Transverse colon (tissue), 4 donors: ENCODE data around the gene ACAD8.

ENCODE experiments used
- EP300 ChIP-seq: sonication (generic); formaldehyde crosslinking; IDR thresholded peaks from one replicate; pipeline ENCODE4 v1.6.1; 2017; ENCODE audit warnings: antibody characterized with exemption, low read depth
- POLR2A ChIP-seq: fragments of 450-650 bp; IDR thresholded peaks from one replicate; pipeline ENCODE4 v1.6.1; 2016; ENCODE audit warnings: antibody characterized with exemption, mild to moderate bottlenecking, moderate library complexity
- POLR2AphosphoS5 ChIP-seq, 3 donors: sonication (generic); formaldehyde crosslinking; IDR thresholded peaks; one replicate each; pipeline ENCODE4 v1.6.1; 2016; ENCODE audit warnings: antibody characterized with exemption in 3 of 3
- TF ChIP-seq, protein P1 (sequence below), 5 experiments: fragments of 200-600 bp in 3 of 5; fragments of 450-650 bp in 2 of 5; sonication (generic) in 3 of 5; IDR thresholded peaks; 1 replicate in 2 of 5; 2 replicates in 3 of 5; pipeline ENCODE4 v1.5.1; 2016 to 2017; ENCODE audit warnings: antibody characterized with exemption in 5 of 5, inconsistent platforms in 3 of 5, mild to moderate bottlenecking in 2 of 5, moderate library complexity in 1 of 5

DNA sequence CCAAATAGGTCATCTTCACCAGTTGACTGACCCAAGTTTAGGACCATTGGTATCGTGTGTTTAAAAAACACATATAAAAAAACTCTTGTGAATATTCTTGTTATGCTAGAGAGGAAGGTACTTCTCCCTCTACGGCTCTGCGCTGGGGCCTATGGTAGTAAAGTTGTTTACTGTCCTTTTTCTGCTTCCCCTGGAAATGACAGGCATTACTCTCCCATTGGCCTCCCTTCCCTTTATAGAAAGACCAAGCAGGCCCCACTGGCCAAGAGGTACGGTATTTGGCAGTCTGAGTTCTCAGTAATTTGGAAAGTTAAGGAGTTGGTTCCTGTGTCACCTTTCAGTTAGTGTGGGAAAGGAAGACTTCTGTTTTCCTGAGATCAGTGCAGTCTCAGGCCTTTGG lies 6.7 kb upstream of the ACAD8 start:
- TF ChIP-seq, protein P1, sequence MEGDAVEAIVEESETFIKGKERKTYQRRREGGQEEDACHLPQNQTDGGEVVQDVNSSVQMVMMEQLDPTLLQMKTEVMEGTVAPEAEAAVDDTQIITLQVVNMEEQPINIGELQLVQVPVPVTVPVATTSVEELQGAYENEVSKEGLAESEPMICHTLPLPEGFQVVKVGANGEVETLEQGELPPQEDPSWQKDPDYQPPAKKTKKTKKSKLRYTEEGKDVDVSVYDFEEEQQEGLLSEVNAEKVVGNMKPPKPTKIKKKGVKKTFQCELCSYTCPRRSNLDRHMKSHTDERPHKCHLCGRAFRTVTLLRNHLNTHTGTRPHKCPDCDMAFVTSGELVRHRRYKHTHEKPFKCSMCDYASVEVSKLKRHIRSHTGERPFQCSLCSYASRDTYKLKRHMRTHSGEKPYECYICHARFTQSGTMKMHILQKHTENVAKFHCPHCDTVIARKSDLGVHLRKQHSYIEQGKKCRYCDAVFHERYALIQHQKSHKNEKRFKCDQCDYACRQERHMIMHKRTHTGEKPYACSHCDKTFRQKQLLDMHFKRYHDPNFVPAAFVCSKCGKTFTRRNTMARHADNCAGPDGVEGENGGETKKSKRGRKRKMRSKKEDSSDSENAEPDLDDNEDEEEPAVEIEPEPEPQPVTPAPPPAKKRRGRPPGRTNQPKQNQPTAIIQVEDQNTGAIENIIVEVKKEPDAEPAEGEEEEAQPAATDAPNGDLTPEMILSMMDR (IDR thresholded peaks at IDR 0.05): no peak
- TF ChIP-seq POLR2AphosphoS5 (IDR thresholded peaks at IDR 0.05): no peak
- no peak for TF ChIP-seq POLR2A
- no peak for TF ChIP-seq EP300
